GM12874 (cell line): ENCODE results near the gene CCDC192.

Source experiments
- CTCF ChIP-seq: IDR thresholded peaks from 2 replicates; pipeline ENCODE4 v1.5.1; 2011; ENCODE audit warnings: low read depth, mild to moderate bottlenecking, control low read depth, low read length, moderate library complexity; ENCODE audit not compliant: insufficient read depth

The CCDC192 gene

GRCh38 chr5:127911619-127912018 is 208.4 kb downstream of the CCDC192 start:
- no peak for TF ChIP-seq CTCF

- no peak for TF ChIP-seq CTCF
Measured at GRCh38 chr5:127912411-127912810, 209.2 kb downstream of the CCDC192 start.

- no peak for TF ChIP-seq CTCF
Measured at GRCh38 chr5:127916885-127917573, 213.8 kb downstream of the CCDC192 start.

- TF ChIP-seq CTCF = no peak
Measured at GRCh38 chr5:127919006-127919796, 216.0 kb downstream of the CCDC192 start.

GRCh38 chr5:127919818-127920217 is 216.6 kb downstream of the CCDC192 start:
- no peak for TF ChIP-seq CTCF

- no peak for TF ChIP-seq CTCF
Measured at GRCh38 chr5:127920936-127921335, 217.7 kb downstream of the CCDC192 start.

- TF ChIP-seq CTCF = no peak
Measured at GRCh38 chr5:127922603-127923002, 219.4 kb downstream of the CCDC192 start.
